Lung (tissue), 12 donors: ENCODE measurements around the gene NLGN1. TPM values are rescaled to one million over a fixed set of nuclear protein-coding genes. Genes with fewer than 3 reads are reported as not detected.

ENCODE experiments used
- ATAC-seq: fragments of 200-7000 bp; cut with Tn5 transposase; one replicate; pipeline ENCODE4 v1.9.1; 2020; ENCODE audit warnings: moderate number of reproducible peaks; ENCODE audit not compliant: insufficient read depth, low FRiP score
- DNase-seq, 3 donors: peaks; one replicate each; pipeline ENCODE4 v3.0.0-alpha.2; 2013 to 2017
- H3K27ac ChIP-seq, 2 donors: one replicate each; pipeline ENCODE4 v1.5.1; 2013; ENCODE audit warnings: mild to moderate bottlenecking in 2 of 2, moderate library complexity in 2 of 2, control low read depth in 1 of 2, inconsistent platforms in 1 of 2, low read depth in 1 of 2, low read length in 1 of 2
- H3K27me3 ChIP-seq, 3 donors: one replicate each; pipeline ENCODE4 v1.5.1; 2013; ENCODE audit warnings: low read length in 2 of 3; ENCODE audit not compliant: control insufficient read depth in 3 of 3, insufficient read depth in 3 of 3
- H3K36me3 ChIP-seq, 4 donors: one replicate each; pipeline ENCODE4 v1.5.1; 2013; ENCODE audit warnings: low read length in 4 of 4, mild to moderate bottlenecking in 1 of 4, moderate library complexity in 1 of 4; ENCODE audit not compliant: control insufficient read depth in 4 of 4, insufficient read depth in 4 of 4
- H3K4me1 ChIP-seq, 5 donors: one replicate each; pipeline ENCODE4 v1.5.1; 2013; ENCODE audit warnings: low read length in 5 of 5, mild to moderate bottlenecking in 2 of 5, moderate library complexity in 1 of 5; ENCODE audit not compliant: control insufficient read depth in 5 of 5, insufficient read depth in 5 of 5
- H3K4me3 ChIP-seq: one replicate; pipeline ENCODE4 v1.5.1; 2013; ENCODE audit warnings: mild to moderate bottlenecking, control low read depth, moderate library complexity
- H3K9ac ChIP-seq, 2 donors: one replicate each; pipeline ENCODE4 v1.5.1; 2013; ENCODE audit warnings: low read length in 2 of 2, control low read depth in 1 of 2; ENCODE audit not compliant: insufficient read depth in 1 of 2
- H3K9me3 ChIP-seq, 4 donors: one replicate each; pipeline ENCODE4 v1.5.1; 2013; ENCODE audit warnings: low read length in 3 of 4, mild to moderate bottlenecking in 1 of 4, moderate library complexity in 1 of 4; ENCODE audit not compliant: control insufficient read depth in 4 of 4, insufficient read depth in 3 of 4
- CTCF ChIP-seq: IDR thresholded peaks from 2 replicates; pipeline ENCODE4 v1.5.1; 2012; ENCODE audit warnings: mild to moderate bottlenecking; ENCODE audit errors: control extremely low read depth, extremely low read depth
- WGBS, 2 donors: extraction: QIAGEN DNeasy Blood & Tissue Kit; methylation state at CpG; one replicate each; pipeline ENCODE4 v1.1.7; 2013; 5-methylcytosine and 5-hydroxymethylcytosine counted together
- polyA plus RNA-seq, 2 donors: library from polyadenylated mRNA; stranded (reverse); fragments of 200-250 nt; gene quantifications; one replicate each; pipeline ENCODE4 v1.2.1, GENCODE V29; 2013
- total RNA-seq, 2 donors: library from RNA; depleted of rRNA in 1 of 2; stranded (reverse); fragments of >200 nt in 1 of 2; gene quantifications; one replicate each; pipeline ENCODE4 v1.2.1, GENCODE V29; 2014 to 2021
- donor health status: control.
- donor health status: control.
- donor health status: Bipolar disorder and iron deficiency.
- donor health status: healthy.
- donor health status: DM: yes; HTN: yes; CAD: no.

The NLGN1 gene
- total and polyA plus RNA-seq, 4 donors = 0.24 to 22.2 (median 1.9) TPM

DNA sequence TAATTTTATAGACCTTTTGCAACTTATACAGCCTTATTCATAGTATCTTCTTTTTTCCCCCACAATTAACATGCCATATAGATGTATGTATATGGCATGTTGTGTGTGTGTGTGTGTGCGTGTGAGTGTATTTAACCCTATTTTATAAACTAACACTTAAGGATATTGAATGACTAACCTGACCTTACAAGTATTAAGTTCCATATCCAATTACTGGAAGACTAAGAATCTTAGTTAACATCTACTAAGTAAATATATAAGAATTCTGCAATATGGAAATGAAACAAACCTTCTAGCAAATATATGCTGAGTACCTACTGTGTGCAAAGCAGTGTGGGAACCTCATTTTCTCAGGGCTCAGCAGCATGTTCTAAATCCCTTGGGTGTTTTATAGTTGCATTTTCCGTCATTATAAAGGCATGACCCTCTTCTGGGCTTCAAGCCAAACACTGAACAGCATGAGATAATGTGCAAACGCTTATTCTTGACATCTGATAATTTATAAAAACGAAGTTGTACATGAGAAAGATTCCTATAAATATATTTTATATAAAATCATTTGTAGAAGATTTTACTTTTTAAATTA, 105.5 kb downstream of the NLGN1 start:
- DNase-seq (peak; percentile 61 to 92 (median 90)), ATAC-seq (no peak)
- no peak overlapping the region for H3K4me3 ChIP-seq
- H3K36me3 ChIP-seq = no peaks in the 10 kb centered on the region
- no peak overlapping the region for H3K9ac ChIP-seq
- H3K4me1 ChIP-seq = peaks cover 0 to 21% (median 0%) of the 10 kb centered on the region in 5 donors
- H3K27ac ChIP-seq = no peak overlapping the region
- H3K9me3 ChIP-seq = no peaks in the 10 kb centered on the region
- 50 to 60% methylated on average over 4 of the region's 4 CpGs for WGBS, 2 donors
- no peak for TF ChIP-seq CTCF
- no peaks in the 10 kb centered on the region for H3K27me3 ChIP-seq

DNA sequence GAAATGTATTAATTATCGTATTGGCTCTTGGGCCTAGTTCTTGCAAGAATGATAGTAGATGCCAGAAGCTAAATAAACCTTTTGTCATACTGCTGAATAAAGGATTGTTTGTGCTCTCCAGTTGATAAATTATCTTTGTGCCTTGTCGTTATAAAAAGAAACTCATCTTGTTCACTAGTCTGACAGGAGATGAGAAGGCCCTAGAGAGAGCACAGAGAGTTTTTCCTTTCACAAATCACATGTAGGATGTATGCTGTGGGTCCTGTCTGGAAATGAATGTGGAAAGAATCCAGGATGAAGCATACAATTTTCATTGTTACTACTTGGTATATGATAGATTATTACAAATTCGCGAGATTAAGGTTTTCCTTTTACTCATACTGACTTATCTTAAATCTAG, 113.0 kb downstream of the NLGN1 start:
- Histone ChIP-seq H3K36me3 (no peaks in the 10 kb centered on the region), H3K9me3 (no peaks in the 10 kb centered on the region), H3K27ac (peak overlapping the region in 1 of 2 donors; percentile 33), H3K4me3 (no peak overlapping the region), H3K9ac (no peak overlapping the region), H3K27me3 (no peaks in the 10 kb centered on the region), H3K4me1 (peaks cover 0 to 2% (median 0%) of the 10 kb centered on the region in 5 donors)
- DNase-seq (no peak), ATAC-seq (no peak)
- 83 to 87% methylated on average over 4 of the region's 4 CpGs for WGBS, 2 donors
- no peak for TF ChIP-seq CTCF

GRCh38 chr3:173513123-173513522, 115.6 kb downstream of the NLGN1 start:
- Histone ChIP-seq H3K27ac (no peak overlapping the region), H3K9ac (no peak overlapping the region), H3K9me3 (no peaks in the 10 kb centered on the region), H3K27me3 (no peaks in the 10 kb centered on the region), H3K4me1 (peaks cover 0 to 2% (median 0%) of the 10 kb centered on the region in 5 donors), H3K4me3 (no peak overlapping the region), H3K36me3 (no peaks in the 10 kb centered on the region)
- no peak for ATAC-seq
- TF ChIP-seq CTCF = no peak
- WGBS, 2 donors = 61 to 83% methylated on average over 1 of the region's 1 CpG
- DNase-seq = no peak
